Central memory CD8-positive, alpha-beta T cell (primary cell): ENCODE data around the gene LIG3.

ENCODE experiments used
- ATAC-seq: fragments of 150-1000 bp; cut with Tn5 transposase; replicated peaks from 2 replicates; pipeline ENCODE4 v1.10.0; 2022; ENCODE audit warnings: mild to moderate bottlenecking, moderate FRiP score, moderate number of reproducible peaks; ENCODE audit not compliant: poor library complexity, severe bottlenecking; ENCODE audit errors: extremely low read depth
- DNase-seq, 2 donors: peaks; one replicate each; pipeline ENCODE4 v3.0.0; 2021; ENCODE audit warnings: low spot score in 2 of 2
- H3K27ac Mint-ChIP-seq: one replicate; pipeline ENCODE4 v1.8.0; 2022; ENCODE audit warnings: low read depth, mild to moderate bottlenecking, moderate library complexity, mixed read lengths
- H3K27me3 Mint-ChIP-seq: one replicate; pipeline ENCODE4 v1.8.0; 2022; ENCODE audit warnings: mixed read lengths
- H3K36me3 Mint-ChIP-seq: one replicate; pipeline ENCODE4 v1.8.0; 2022; ENCODE audit warnings: mild to moderate bottlenecking, moderate library complexity, mixed read lengths; ENCODE audit not compliant: insufficient read depth
- H3K4me1 Mint-ChIP-seq: one replicate; pipeline ENCODE4 v1.8.0; 2022; ENCODE audit warnings: mixed read lengths
- H3K4me3 Mint-ChIP-seq: one replicate; pipeline ENCODE4 v1.8.0; 2022; ENCODE audit warnings: mild to moderate bottlenecking, moderate library complexity, mixed read lengths
- H3K9me3 Mint-ChIP-seq: one replicate; pipeline ENCODE4 v1.8.0; 2022; ENCODE audit warnings: mixed read lengths

LIG3 gene

GRCh38 chr17:35051579-35052240, 71.4 kb downstream of the LIG3 start:
- Mint-ChIP-seq H3K9me3 (no peaks in the 10 kb centered on the region), H3K4me1 (peaks cover 75% of the 10 kb centered on the region), H3K4me3 (peak overlapping the region; percentile 53), H3K27me3 (no peaks in the 10 kb centered on the region), H3K27ac (peak overlapping the region; percentile 96), H3K36me3 (peaks cover 10% of the 10 kb centered on the region)
- ATAC-seq (peak; percentile 26), DNase-seq (no peak)

- peak overlapping the region; percentile 96 for H3K27ac Mint-ChIP-seq
- peak overlapping the region; percentile 53 for H3K4me3 Mint-ChIP-seq
- no peaks in the 10 kb centered on the region for H3K27me3 Mint-ChIP-seq
- H3K4me1 Mint-ChIP-seq, result peaks cover 72% of the 10 kb centered on the region
- ATAC-seq, result no peak
- H3K9me3 Mint-ChIP-seq, result no peaks in the 10 kb centered on the region
- DNase-seq, result no peak
- peaks cover 10% of the 10 kb centered on the region for H3K36me3 Mint-ChIP-seq
These were observed 71.9 kb downstream of the LIG3 start for GRCh38 chr17:35052241-35052610.

GRCh38 chr17:35052780-35053179, 72.5 kb downstream of the LIG3 start:
- H3K9me3 Mint-ChIP-seq, result no peaks in the 10 kb centered on the region
- peaks cover 13% of the 10 kb centered on the region for H3K36me3 Mint-ChIP-seq
- peak overlapping the region; percentile 53 for H3K4me3 Mint-ChIP-seq
- peaks cover 77% of the 10 kb centered on the region for H3K4me1 Mint-ChIP-seq
- peak overlapping the region; percentile 96 for H3K27ac Mint-ChIP-seq
- no peak for DNase-seq
- no peak for ATAC-seq
- H3K27me3 Mint-ChIP-seq, result no peaks in the 10 kb centered on the region

GRCh38 chr17:35053204-35053603, 72.9 kb downstream of the LIG3 start:
- Mint-ChIP-seq H3K27ac (peak overlapping the region; percentile 96), H3K4me1 (peaks cover 80% of the 10 kb centered on the region), H3K9me3 (no peaks in the 10 kb centered on the region), H3K36me3 (peaks cover 13% of the 10 kb centered on the region), H3K27me3 (no peaks in the 10 kb centered on the region), H3K4me3 (peak overlapping the region; percentile 53)
- no peak for DNase-seq
- no peak for ATAC-seq

GRCh38 chr17:35056013-35056412, 75.7 kb downstream of the LIG3 start:
- Mint-ChIP-seq H3K27me3 (no peaks in the 10 kb centered on the region), H3K36me3 (peaks cover 21% of the 10 kb centered on the region), H3K9me3 (no peaks in the 10 kb centered on the region), H3K4me1 (peaks cover 75% of the 10 kb centered on the region), H3K27ac (peak overlapping the region; percentile 68), H3K4me3 (no peak overlapping the region)
- DNase-seq (no peak), ATAC-seq (no peak)

GRCh38 chr17:35057332-35057915, 77.1 kb downstream of the LIG3 start:
- Mint-ChIP-seq H3K27me3 (no peaks in the 10 kb centered on the region), H3K36me3 (peaks cover 20% of the 10 kb centered on the region), H3K4me3 (no peak overlapping the region), H3K4me1 (peaks cover 66% of the 10 kb centered on the region), H3K27ac (peak overlapping the region; percentile 68), H3K9me3 (no peaks in the 10 kb centered on the region)
- ATAC-seq, result no peak
- no peak for DNase-seq
